Hematopoietic multipotent progenitor cell treated with erythropoietin and hydrocortisone succinate and interleukin-3 and kit ligand, for 8 days (in vitro differentiated cells): ENCODE data around the gene TDRD3.
"Not testable (repeated sequence)": the region's sequence is repeated elsewhere in the genome, so short reads cannot be mapped to it uniquely, and the experiment has no call there.

ENCODE experiments used
- DNase-seq: peaks from one replicate; pipeline ENCODE4 v3.0.0-alpha.2; 2015

The TDRD3 gene

DNA sequence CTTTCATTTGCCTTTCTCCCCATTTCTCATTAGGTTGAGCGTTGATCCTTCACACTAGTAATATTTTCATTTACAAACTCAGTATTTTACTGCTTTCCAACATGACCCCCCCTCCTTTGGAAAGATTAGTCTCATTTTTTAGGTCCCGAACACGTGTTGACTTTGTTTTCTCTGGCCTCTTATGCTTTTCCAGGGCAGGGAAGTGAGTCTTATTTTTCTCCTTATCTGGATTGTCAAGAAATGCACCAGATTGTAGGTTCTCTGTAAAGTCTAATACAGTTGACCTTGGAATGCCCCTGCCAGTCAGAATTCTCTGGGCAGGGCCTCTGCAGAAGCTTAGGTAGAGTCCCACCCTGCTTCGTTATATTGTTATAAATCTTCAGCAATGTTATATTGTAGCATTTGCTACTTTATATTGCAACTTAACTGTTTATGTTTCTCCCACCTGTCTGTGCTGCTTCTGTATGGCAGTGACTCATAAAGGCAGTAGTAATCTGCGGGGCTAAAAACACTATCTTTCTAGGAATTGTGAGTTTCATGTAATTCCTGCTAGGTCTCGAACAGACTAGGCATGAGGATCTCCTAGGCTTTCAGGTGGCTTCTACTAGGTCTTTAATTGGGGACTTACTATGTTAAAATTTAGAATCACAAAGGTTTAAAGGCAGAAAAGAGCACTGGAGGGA, 2.0 kb downstream of the TDRD3 start:
- peak; percentile 44 for DNase-seq

DNA sequence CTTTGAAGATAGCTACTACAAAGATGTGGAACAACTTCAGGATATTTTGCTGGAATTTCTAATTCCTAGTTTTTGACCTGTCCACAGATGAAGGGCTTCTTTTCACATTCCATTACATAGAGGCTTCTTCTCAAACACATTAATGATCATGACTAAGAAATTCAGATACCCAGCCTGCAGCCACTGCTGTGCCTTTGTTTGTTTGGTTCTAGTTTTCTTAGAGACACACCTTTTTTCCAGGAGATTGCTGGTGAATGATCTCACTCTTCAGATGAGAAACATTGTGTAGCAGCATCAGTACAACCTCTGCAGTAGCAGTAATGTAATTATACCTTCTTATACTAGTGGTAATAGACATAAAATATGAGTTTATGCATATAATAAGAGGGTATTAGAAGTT, 5.0 kb downstream of the TDRD3 start:
- DNase-seq, result peak; percentile 6

DNA sequence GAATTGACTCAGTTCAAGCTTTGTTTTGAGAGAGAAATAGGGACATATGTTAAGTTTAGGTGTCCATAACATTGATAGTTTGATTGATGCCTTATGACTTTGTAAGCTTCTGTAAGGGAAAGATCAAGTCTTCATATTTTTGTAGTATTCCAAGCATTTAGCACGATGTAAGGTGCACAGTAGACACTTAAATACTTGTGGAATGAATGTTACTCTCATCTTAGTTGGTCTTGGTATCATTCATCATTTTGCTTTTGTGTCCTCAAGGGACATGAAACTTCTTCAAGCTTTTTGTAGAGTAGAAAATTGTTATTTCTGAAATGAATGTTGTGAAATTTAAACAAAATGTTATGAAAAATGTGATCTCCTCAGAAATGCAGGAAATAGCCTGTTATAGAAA, 10.1 kb downstream of the TDRD3 start:
- no peak for DNase-seq

DNA sequence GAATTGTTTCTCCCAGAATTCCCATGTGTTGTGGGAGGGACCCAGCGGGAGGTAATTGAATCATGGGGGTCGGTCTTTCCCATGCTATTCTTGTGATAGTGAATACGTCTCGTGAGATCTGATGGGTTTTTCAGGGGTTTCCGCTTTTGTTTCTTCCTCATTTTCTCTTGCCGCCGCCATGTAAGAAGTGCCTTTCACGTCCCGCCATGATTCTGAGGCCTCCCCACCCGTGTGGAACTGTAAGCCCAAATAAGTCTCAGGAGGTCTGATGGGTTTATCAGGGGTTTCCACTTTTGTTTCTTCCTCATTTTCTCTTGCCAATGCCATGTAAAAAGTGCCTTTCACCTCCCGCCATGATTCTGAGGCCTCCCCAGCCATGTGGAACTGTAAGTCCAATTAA, 10.8 kb downstream of the TDRD3 start:
- DNase-seq, result not testable (repeated sequence)

DNA sequence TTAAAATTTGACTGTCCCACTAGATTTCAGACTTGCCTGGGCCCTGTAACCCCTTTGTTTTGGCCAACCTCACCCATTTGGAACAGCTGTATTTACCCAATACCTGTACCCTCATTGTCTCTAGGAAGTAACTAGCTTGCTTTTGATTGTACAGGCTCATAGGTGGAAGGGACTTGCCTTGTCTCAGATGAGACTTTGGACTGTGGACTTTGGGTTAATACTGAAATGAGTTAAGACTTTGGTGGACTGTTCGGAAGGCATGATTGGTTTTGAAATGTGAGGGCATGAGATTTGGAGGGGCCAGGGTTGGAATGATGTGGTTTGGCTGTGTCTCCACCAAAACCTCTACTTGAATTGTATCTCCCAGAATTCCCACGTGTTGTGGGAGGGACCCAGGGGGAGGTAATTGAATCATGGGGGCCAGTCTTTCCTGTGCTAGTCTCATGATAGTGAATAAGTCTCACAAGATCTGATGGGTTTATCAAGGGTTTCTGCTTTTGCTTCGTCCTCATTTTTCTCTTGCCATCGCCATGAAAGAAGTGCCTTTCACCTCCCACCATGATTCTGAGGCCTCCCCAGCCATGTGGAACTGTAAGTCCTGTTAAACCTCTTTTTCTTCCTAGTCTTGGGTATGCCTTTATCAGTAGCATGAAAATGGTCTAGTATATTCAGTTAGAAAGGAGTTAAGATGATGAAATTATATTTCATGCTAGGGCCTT, 12.7 kb downstream of the TDRD3 start:
- not testable (repeated sequence) for DNase-seq

DNA sequence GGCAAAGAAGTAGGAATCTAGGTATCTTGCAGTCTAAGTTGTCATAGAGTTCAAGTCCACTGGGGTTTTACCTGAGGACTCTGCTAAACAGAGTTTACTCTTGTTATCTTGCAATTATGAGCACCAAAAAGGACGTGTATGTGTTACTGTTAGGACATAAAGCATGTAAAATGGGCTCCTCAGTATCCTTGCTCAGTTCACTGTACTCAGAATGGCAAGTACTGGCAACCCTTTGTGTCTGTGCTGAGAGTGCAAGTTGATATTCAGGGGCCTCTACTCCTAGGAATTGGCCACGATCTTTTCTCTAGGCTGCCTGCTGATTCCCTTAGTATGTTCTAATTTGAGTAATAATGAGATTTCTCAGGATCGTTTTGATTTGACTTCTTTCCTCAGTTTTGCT, 13.3 kb downstream of the TDRD3 start:
- no peak for DNase-seq

DNA sequence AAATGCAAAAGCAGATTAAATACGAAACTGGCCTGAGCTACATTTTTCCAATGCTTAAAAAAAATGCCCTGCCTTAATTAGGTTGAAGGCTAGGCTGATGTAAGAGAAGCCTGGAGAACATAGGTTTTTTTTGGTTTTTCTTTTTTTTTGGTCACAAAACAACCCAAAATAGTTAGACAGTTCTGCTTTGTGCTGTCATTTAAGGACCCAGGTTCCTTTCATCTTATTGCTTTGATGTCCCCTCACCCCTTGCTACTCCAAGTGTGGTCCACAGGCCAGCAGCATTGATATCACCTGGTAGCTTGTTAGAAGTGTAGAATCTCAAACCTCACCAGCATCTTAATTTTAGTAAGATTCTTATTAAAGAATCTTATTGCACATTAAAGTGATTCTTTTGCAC, 14.4 kb downstream of the TDRD3 start:
- DNase-seq, result no peak

DNA sequence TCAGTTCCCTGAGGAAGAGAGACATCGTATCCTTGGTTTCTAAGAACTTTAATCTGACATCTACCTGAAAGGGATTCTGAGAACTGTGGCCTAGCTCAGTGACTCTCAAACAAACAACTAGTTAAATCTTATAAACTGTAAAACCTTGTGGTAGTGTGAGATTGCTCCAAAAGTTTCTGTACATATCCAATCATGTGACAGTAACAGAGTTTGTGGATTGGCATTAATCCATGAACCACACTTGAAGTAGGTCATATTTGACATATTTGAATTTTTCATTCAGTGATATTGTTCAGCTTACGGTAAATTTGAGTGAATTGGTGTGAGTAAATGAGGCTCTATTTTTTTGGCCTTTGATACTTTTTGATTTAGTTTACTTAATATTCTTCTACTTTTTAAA, 15.0 kb downstream of the TDRD3 start:
- peak; percentile 45 for DNase-seq

DNA sequence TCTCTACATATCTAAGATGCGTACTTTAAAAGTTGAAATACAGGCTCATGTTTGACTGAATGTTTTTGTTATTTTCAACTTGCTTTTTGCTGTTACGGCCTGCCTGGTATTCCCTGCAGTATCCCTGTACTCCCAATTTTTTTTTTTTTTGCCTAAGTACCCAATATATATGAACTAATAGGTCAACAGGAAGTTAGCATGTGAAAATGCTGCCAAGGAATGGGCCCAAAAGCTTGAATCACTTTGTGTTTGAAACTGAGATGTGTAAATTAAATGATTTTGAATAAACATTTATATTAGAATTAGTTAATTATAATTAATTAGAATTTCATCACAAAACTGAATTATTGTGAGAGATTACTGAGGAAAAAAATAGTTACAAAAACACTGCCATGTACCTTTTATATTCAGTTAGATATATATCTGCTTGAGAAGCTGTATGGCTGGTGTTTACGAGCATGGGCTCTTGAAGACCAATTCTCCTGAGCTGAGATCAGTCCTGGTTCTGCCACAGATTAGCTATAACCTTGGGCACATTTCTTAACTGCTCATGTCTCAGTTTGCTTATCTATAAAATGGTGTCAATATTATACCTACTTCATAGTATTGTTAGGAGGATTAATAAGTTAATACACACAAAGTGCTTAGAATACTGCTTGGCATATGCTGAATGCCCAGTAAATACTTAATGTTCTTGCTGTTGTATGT, 16.0 kb downstream of the TDRD3 start:
- no peak for DNase-seq

DNA sequence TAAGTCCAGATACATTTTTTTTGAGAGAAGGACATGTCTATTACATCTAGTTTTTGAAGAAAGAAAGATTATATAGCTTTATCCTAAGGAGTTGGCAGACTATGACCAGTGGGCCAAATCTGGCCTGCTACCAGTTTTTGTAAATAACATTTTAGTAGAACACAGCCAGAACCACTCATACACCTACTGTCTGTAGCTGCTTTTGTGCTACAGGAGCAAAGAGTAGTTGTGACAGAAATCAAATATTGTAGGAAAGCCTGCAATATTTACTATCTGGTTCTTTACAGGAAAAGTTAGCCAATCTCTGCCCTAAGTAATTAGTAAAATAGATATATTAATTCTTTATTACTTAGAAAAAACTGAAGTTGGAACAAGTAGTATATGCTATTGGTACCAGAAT, 17.2 kb downstream of the TDRD3 start:
- no peak for DNase-seq

DNA sequence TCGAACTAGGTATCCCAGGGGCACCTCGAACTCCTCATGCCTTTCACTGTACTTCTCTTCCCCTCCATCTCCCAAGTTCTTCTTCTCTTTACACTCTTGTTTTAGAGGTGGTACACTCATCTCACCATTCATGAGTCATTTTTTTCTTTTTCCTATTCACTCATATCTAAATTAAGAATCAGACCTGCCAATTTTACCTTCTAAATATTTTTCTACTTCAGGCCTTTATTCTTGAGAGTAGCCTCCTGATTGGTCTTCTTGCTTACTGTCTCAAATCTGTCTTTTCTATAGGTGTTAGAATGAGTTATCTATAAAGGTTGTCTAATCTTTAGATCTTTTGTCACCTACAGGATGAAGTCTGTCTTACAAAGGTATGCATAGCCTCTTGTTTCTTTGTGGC, 20.7 kb downstream of the TDRD3 start:
- no peak for DNase-seq

DNA sequence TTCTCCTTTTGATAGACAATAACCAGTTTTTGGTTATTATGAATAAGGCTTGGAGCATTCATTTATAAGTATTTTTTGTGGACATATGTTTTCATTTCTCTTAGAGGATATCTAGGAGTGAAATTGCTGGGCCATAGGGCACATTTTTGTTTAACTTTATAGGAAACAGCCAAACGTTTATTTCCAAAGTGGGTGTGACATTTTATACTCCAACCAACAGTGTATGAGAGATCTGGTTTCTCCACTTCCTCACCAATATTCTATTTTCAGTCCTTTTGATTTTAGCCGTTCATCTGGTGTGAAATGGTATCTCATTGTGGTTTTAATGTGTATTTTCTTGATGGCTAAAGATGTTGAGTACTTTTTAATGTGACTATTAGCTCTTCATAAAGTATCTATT, 21.9 kb downstream of the TDRD3 start:
- no peak for DNase-seq

DNA sequence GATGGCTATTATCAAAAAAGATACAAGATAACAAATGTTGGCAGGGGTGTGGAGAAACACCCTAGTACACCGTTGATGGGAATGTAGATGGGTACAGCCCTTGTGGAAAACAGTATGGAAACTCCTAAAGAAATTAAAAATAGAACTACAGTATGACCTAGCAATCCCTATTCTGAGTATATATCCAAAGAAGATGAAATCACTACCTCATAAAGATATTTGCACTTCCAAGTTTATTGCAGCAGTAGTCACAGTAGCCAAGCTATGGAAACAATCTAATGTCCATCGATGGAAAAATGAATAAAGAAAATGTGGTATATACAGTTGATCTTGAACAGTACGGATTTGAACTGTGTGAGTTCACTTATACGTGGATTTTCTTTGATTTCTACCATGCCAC, 28.3 kb downstream of the TDRD3 start:
- no peak for DNase-seq

DNA sequence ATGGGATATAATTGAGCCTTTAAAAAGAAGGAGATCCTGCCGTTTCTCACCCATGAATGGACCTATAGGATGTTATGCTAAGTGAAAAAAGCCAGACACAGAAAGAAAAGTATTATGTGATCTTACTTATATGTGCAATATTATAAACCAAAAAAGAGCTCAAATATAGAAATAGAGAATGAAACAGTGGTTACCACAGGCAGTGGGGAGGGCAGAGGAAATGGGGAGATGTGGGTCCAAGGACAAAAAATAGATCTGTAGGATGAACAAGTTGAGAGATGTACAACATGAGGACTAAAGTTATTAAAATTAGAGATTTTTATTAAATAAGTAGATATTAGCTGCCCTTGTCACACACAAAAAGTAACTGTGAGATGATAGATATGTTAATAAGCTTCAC, 29.1 kb downstream of the TDRD3 start:
- no peak for DNase-seq

DNA sequence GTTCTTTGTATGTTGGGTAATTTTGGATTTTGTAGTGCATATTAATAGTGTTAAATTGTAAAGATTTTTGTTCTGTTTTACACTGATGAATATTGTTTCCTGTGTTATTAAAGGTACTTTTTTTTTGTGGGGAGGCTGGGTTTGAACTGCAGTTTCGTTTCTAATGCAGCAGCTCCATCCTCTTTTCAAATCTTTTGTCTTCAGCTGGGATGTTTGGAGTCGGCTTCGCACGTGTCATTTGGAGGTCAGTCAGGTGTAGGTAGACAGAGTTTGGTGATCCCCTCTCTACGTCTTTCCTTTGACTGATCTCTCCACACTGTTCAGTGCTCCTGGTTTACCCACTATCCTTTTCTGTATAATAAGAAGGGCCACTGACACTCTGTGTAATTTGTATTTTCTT, 30.3 kb downstream of the TDRD3 start:
- DNase-seq, result no peak

DNA sequence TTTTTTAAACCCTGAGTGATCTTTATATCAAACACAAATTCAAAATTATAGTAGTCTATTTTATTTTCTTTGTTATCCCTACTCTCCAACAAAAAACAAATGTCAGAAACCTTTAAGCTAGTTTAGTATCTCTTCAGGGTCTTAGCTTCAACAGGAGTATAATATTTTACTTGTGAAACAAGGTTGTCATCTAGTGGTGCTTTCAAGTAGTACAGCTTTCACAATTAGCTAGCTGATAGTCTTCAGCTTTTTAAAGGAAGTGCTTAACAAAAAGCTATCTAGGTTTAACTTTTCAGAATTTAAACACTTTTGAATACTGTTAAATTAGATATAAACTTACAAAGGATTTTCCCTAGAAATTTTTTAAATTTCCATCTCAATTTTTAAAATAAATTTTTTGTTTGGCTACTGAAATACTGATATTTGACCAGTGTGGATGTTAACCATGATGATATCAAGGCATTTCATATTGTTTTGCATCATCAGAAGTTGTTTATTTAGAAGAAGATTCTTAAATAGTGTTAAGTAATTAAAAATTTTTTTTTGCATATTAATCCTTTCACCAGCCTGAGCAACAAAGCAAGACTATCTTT, 34.2 kb downstream of the TDRD3 start:
- peak; percentile 78 for DNase-seq

DNA sequence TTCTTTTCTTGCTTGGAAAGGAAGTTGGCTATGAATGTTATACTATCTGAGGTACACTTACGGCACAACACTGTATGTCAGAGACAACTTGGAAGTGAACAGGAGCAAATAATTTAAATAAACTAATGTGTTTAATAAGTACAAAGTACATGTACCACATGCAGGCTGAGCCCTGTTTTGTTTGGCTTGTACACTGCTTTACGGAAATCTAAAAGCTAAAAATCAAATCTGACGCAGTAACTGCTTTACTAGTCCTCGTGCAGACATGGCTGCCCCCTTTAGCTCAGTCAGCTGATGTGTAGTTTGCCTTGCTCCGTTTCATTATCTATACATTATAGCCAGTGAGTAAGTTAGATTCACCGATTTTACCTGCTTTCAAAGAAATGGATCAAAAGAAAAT, 36.5 kb downstream of the TDRD3 start:
- DNase-seq, result no peak

DNA sequence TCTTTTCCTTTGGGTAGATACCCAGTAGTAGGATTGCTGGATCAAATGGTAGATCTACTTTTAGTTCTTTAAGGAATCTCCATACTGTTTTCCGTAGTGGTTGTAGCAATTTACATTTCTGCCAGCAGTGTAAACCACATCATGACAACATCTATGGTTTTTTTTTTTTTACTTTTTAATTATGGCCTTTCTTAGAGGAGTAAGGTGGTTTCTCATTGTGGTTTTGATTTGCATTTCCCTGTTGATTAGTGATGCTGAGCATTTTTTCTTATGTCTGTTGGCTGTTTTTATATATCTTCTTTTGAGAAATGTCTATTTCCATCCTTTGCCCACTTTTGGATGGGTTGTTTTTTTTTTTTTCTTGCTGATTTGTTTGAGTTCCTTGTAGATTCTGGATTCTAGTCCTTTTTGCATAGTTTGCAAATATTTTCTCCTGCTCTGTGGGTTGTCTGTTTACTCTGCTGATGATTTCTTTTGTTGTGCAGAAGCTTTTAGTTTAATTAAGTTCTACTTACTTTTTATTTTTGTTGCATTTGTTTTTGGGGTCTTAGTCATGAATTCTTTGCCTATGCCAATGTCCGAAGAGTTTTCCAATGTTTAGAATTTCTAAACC, 38.8 kb downstream of the TDRD3 start:
- no peak for DNase-seq

DNA sequence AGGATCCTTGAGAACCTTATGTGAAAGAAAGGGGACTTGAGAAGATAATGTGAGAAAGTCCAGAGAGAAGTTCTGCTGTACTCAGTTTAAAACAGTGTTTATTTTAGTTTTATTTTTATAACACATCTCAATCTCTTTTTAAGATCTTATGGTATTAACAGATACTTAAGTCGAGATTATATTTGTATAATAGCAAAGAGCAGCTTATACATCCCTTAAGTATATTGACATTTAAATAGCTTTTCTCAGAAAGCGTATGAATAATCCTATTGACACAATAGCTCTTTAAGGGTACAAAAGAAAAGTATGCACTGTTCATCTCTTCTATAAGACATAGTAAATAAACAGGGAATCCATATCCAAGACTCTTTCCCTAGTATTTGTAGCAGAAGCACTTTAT, 42.2 kb downstream of the TDRD3 start:
- no peak for DNase-seq

DNA sequence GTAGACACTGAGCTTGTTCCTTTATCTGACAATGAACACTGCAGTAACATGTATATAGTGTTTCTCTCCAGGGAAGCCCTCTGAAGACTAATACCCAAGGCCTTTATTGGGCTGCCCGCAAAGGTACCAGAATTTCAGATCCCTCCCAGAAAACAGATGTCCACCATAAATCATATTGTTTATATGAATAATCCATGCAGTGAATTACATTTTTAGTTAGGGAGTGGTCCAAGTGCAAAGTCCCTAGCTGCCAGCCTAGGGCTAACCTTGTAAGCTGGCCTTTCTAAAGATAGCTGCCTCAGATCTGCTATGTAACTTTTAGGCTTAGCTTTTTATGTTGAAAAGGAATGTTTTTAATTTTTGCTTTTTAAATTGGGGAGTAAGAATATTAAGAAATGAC, 44.7 kb downstream of the TDRD3 start:
- DNase-seq, result no peak

DNA sequence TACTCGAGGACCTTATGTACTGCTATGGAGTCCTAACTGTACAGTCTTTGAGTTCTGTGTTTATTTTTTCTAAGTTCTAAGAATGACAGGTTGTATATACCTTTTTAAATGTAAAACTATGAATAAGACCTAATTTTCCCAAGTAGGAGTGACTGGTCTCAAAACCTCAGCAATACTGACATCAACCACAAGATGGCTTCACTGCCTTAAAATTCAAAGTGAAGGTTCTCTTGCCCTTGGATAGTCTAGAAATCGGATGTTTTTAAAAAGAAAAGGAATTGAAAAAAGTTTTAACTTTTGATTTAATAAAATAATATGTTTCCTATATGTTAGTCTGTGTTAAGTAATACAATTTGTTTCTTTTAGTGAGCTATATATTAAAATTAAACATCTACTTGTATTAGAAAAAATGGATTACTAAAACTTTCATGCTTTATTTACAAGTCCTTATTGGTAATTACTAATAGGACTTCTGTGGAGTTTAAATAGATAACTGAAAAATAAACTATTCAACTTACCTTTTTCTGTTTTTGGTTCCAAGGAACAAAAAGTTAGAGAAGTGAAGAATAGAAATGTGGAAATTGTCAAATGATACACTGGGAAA, 52.0 kb downstream of the TDRD3 start:
- peak; percentile 66 for DNase-seq

DNA sequence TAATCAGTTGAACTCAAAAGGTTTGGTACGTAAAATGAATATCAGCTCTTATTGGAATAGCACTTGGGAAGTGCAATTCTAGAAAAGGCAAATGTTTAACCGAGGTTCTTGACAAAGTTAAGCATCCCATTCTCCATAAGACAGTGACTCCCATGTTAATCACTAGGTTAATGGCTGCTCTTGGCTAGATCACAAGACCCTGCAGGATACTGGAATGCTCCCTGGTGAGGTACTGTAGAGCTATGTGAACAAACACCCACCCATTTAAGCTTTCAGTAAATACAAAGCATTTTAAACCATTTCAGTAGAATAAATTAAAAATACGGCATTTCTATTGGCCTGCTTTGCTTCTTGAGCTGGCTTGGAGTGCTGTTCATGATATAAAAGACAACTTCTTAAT, 56.5 kb downstream of the TDRD3 start:
- DNase-seq, result no peak

DNA sequence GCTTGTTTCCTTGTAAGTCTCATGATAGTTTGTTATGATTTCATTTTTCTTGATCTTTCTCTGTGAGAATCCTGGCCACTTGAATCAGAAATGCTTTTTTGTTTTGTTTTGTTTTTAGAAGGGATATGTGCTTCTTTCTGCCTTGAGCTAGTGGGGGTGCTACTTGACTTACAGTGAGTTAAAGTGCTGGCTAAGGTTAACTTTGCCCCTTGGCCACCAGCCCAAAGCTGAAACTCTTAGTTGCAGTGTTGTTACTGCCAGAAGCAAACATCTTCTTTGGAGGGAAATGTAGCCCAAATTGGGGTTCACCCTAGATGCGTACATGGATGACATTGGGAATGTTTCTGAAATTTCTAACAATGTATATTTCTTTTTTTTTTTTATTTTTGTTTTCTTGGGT, 57.4 kb downstream of the TDRD3 start:
- no peak for DNase-seq
